SK-N-SH treated with all-trans-retinoic acid at 6 μM for 48 hours (cell line): ENCODE results near the gene HOXD8.

ENCODE experiments used
- ESRRG ChIP-seq: fragments of 250-450 bp; sonication (Bioruptor Pico); IDR thresholded peaks from 2 replicates; pipeline ENCODE4 v1.6.1; 2021; ENCODE audit warnings: mild to moderate bottlenecking
- PPARA ChIP-seq: fragments of 250-450 bp; sonication (Bioruptor Pico); IDR thresholded peaks from 2 replicates; pipeline ENCODE4 v1.5.0; 2020; ENCODE audit warnings: mild to moderate bottlenecking, borderline replicate concordance
- RARB ChIP-seq: fragments of 250-450 bp; sonication (Bioruptor Pico); IDR thresholded peaks from 2 replicates; pipeline ENCODE4 v1.8.0; 2021; ENCODE audit warnings: mild to moderate bottlenecking, moderate library complexity
- ZFP3 ChIP-seq: fragments of 250-450 bp; sonication (Bioruptor Pico); IDR thresholded peaks from 2 replicates; pipeline ENCODE4 v1.5.0; 2020; ENCODE audit warnings: mild to moderate bottlenecking, moderate library complexity

GRCh38 chr2:176093898-176094249 is 35.6 kb upstream of the HOXD8 start:
- TF ChIP-seq PPARA (CRISPR knock-in tag), result no peak
- TF ChIP-seq ESRRG, result no peak
- no peak for TF ChIP-seq RARB
- TF ChIP-seq ZFP3 (CRISPR knock-in tag), result no peak
